ENCODE data around the gene DIPK1B.

Gene DIPK1B

DNA sequence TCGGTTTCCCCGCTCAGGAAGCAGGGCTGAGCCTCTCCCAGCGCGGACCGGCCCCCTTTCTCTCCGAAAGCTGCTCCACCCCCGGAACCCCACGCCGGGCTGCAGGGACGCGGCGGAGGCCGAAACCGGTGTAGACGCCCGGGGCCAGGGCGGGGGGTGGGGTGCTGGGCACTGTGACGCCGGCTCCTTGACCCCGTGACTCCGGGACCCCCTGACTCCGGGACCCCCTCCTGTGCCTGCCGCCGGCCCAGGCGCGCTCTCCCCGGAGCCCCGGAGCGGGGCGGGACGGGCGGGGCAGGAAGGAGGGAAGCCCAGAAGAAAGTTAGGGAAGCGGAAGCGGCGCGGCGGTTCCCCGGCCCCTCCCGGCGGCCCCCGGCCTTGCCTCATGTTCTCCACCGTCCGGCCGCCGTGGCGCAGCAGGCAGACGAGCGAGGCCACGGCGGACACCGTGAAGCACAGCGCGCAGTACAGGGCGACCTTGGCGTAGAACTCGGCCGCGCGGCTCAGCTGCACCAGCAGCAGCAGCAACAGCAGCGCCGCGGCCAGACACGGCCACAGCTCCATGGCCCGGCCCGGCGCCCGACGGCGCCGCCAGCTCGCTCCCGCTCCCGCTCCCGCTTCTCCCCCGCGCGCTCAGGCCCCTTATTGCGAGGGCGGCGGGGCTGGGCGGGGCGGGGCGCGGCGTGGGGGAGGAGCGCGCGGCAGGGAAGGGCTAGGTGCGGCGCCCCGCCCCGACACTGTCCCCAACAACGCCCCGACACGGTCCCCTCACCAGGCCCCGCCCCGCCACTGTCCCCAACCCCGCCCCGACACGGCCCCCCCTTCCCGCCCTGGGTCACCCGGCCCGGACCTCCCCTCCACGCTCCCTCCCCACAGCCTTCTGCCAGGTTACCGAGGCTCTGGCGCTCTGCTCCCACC, 25.3 kb upstream of the DIPK1B start, which contains the start of gene AGPAT2:
Gene AGPAT2, minus strand, starts transcription at position 664 of the 918 bp plus-strand sequence. Its CDS starts 100 bp downstream, at position 564.
- DNase-seq = peak; percentile 24

DNA sequence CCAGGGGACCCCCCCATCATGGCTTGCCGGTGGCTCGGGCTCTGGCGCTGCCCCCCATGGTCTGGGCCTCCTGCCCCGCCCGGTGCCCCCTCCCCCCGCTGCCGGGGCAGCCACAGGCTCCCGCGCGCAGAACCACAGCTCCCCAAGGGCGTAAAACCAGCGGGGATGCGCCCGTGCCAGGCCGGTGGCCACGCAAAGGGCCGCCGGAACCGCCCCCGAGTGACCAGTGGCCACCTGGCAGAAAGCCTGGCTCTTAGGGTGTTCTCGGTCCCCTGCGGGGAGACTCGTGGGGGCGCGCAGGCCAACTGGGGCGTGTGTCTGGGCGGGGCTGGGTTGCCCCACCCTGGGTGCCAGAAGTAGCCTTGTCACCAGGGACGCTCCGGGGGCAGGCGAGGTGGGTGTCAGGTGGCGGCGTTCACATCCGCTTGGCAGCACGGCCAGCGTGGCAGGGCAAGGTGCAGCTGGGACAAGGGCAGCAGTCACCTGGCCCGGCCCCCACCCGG, 24.6 kb upstream of the DIPK1B start:
- no peak for DNase-seq

- DNase-seq = no peak
These were observed 23.9 kb upstream of the DIPK1B start for GRCh38 chr9:136688274-136689107.

DNA sequence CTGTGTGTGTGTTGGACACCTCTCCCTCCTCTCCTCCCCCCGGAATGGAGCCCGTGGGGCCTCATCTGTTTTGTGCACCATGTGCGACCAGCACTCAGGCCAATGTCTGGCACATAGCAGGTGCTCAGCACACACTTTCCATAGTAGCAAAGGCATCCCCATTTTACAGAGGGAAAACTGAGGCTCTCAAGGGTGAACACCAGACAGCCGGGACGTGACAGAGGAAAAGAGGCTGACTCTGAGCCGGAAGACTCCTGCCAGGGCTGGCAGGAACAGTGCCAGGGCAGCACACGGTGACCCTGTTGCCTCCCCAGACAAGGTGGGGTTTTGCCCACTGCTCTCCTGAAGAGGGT, 23.3 kb upstream of the DIPK1B start:
- DNase-seq = no peak

DNA sequence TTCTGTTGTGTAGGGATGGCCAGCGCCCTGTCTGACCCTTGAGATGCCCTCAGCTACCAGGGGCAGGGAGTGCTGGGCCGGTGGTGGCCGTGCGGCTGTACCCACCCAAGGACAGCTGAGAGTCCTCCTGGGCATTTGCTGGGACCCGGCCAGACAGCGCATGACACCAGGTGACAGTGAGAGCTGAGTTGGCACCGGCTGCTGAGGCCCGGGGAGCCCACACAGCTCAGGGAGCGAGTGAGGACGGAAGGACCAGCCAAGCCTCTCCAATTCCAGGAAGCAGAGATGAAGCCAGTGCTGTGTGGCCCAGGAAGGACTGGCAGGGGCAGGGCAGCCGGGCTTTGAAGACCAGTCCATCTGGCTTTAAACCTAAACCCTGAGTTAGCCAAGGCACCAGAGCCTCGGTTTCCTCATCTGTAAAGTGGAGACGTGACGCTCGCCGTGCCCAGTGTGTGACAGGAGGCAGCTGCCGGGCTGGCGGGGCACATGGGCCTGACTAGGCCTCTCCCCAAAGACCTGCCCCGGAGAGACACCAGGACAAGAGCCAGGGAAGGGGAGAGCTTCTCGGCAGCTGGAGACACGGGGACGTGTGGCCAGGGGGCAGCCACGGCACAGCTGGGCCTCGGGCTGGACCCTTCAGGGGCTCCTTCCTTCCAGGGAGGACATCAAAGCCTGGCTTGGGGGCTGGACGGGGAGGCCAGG, 22.1 kb upstream of the DIPK1B start:
- no peak for DNase-seq

DNA sequence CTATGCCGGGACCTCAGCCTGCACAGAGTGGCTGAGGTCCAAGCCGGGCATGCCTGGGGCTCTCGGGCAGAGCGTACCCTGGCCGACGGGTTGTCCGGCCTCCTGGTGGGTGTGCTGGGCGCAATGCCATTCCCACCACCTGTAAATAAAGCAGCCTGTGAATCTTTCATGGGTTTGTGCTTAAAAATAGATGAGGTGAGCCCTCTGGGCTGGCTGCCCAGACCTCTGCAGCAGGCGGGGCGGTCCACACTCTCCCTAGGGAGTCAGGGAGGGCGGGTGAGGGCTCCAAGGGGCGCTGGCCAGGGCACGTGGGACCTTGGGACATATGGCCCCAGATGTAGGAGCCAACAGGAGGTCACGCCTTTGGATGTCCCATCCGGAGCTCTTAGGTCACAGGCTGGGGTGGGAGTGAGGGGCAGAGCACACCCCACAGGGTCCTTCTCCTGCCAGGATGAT, 21.5 kb upstream of the DIPK1B start:
- DNase-seq = no peak

- no peak for DNase-seq
These were observed 20.8 kb upstream of the DIPK1B start for GRCh38 chr9:136691316-136692184.

- DNase-seq = no peak
These were observed 19.9 kb upstream of the DIPK1B start for GRCh38 chr9:136692185-136693134.

- no peak for DNase-seq
These were observed 19.3 kb upstream of the DIPK1B start for GRCh38 chr9:136693135-136693489.

DNA sequence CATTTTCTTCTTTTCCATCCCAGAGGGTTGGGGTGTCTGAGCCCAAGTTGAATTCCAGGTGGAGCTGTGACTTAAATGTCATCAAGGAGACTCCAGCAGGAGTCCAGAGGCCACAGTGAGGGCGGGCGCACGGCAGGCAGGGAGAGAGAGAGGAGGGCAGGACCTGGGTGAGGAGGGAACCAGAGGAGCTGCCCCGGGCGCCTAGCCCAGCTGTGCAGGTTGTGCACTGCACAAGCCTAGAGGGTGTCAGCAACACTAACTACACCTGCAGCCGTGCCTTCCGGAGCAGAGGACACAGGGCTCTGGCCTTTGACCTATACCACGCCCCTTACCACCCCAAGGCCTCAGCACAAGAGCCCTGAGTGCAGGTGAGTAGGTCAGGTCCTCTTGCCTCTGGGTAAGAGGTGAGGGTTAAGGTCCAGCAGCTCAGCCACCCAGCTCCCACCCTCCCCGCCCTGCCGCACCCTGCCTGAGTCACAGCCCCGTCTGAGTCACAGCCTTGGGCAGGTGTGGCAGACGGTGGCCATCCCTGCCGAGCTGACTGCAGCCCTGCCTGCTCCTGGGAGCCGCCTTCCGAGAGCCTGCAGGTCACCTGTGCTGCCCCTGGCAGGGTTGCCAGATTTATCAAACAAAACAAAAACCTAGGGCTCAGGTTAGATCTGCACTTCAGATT, 18.7 kb upstream of the DIPK1B start:
- DNase-seq = no peak

GRCh38 chr9:136694163-136694871, 18.1 kb upstream of the DIPK1B start:
- DNase-seq = no peak

DNA sequence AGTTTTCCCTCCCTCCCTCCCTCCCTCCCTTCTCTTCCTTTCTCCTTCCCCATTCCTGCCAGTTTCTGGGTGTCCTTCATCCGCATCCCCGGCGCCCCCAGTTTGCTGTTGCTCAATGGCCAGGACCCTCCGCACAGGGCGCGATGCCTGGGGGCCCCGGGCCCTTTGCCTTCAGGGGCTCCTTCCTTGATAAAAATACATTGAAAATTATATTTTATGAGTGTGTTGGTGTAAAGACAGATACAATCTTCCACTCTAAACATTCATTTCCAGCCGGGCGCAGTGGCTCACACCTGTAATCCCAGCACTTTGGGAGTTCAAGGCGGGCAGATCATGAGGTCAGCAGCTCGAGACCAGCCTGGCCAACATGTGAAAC, 17.5 kb upstream of the DIPK1B start:
- no peak for DNase-seq

- no peak for DNase-seq
These were observed 16.9 kb upstream of the DIPK1B start for GRCh38 chr9:136695435-136695895.

- DNase-seq = no peak
These were observed 16.4 kb upstream of the DIPK1B start for GRCh38 chr9:136695955-136696354.

GRCh38 chr9:136696502-136696901, 15.9 kb upstream of the DIPK1B start:
- no peak for DNase-seq

DNA sequence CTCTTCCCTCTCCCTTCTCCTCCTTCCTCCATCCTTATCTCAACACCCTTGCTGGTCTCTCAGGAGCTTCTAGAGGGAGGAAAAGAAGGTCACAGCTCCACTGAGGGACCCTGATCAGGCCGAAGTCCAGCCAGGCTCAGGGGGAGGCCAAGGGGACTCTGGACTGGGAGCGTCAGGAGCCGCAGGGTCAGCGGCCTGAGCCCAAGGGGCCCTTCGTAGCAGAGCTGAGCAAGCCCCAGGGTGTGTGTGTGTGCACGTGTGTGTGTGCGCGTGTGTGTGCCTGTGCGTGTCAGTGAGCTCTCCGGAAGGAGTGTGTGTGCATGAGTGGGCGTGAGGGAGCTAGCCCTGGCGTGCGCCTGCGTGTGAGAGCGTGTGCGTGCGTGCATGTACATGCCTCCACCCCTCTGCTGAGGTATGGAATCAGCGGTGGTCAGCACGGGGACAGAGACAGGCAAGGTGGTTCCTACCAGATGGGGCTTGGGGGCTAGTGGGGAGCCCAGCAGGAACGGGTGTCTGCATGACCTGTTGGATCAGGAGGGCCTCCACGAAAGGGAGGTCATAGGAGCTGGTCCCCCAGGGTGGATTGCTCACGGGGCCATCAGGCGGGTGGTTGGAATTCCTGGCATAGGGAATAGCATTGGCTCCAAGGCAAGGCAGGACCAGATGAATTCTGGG, 15.1 kb upstream of the DIPK1B start:
- no peak for DNase-seq

DNA sequence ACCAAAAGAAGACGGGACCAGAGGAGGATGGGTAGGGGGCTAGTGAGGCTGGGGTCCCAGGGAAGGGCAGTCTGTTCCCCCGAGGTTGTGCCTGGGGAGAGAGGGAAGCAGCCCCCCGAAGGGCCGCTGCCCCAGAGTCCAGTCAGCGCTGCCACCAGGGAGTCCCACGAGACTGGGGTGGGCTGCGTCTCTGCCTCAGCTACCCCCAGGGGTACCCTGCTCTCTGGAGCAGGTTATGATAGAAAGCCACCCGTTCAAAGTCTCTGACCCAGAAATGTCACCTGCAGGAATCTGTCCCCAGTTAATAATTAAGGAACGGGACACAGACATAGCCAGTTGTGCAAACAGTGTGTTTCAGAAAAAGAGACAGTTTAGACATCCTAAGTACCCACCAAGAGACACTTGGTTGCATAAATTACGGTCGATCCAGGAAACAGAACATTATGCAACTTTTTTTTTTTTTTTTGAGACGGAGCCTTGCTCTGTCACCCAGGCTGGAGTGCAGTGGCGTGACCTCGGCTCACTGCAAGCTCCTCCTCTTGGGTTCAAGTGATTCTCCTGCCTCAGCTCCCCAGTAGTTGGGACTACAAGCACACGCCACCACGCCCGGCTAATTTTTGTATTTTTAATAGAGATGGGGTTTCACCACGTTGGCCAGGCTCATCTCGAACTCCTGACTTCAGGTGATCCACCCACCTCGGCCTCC, 14.4 kb upstream of the DIPK1B start:
- no peak for DNase-seq

- DNase-seq = no peak
These were observed 13.6 kb upstream of the DIPK1B start for GRCh38 chr9:136698635-136699246.

Data from KG1 (cell line).